Measurements from ENCODE around the gene CYTH4. TPM values are rescaled to one million over a fixed set of nuclear protein-coding genes. Genes with fewer than 3 reads are reported as not detected.

Gene CYTH4
- total RNA-seq, 1 experiment from 2014 or later = 3.8 TPM

DNA sequence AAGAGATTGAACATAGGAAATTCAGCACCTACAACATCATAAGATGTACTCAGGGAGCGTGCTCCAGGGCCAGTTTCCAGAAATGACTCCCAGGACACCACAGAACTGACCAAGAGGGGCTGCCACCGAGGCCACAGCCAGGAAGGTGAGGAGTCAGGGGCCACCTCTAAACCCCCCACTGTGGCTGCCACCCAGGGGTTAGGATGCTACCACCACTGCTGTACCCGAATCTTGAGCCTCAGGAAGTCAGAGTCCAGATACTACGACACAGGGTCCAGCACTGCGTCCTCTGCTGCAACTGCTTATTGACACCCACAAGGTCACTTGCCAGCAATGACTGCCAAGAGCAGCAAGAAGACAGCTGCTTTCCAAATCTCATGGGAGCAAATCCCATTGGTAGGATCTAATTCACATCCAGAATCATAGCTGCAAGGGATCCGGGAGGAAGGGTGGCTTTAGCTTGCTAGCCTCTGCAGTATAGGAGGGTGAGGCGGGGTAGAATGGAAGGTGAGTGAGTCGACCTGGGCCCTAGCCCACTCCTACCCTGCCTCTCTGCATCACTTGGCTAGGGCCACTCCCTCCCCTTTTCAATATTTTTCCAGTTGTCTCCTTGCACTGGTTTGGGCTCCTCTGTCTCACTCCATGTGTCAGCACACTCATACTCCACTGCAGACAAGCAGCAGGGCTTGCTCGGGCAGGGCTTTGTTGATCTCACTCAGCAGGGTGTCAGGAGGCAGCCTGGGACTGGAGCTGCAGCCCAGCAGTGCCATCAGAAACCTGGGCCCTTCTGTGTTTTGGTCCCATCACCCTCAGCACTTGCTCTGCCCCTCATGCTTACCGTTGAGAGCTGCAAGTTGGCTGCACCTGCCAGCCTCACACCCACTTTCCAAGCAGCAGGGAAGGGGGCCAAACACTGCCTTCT, 18.1 kb upstream of the CYTH4 start:
- no peak overlapping the region for H3K4me2 ChIP-seq (ENCODE audit: low read length)
- no peaks in the 10 kb centered on the region for H3K79me2 ChIP-seq (ENCODE audit: insufficient read depth, low read length)
- no peak overlapping the region for H3K9ac ChIP-seq (ENCODE audit: low read length)
- no peak for TF ChIP-seq ZBTB33 (IDR thresholded peaks at IDR 0.05; ENCODE audit: extremely low read depth, insufficient replicate concordance, low read length)
- H4K20me1 ChIP-seq (ENCODE audit: insufficient read depth) = no peaks in the 10 kb centered on the region
- peaks cover 0 to 18% of the 10 kb centered on the region in 2 experiments; a peak in 1 of 4 replicates for H3K9me3 ChIP-seq (ENCODE audit: control insufficient read depth in 1 of 2, insufficient read depth in 1 of 2, low read depth in 1 of 2, low read length in 2 of 2)
- DNase-seq (ENCODE audit: low read depth, low spot score) (no peak), ATAC-seq (no peak)
- intact Hi-C loops (cut with micrococcal nuclease) = loop anchor here (5.0 kb wide), 1 partner anchor 482 kb away; no protein-coding TSS in a partner anchor
- no TSS peak for BruUV-seq (replicated peaks)
- H3K4me3 ChIP-seq (replicated peaks in 1 of 2; ENCODE audit: low read depth in 1 of 2, low read length in 2 of 2) = no peak overlapping the region
- H3K27me3 ChIP-seq (ENCODE audit: insufficient read depth, low read length) = no peaks in the 10 kb centered on the region
- no peak overlapping the region for H2AFZ ChIP-seq (ENCODE audit: low read depth, low read length, poor library complexity, severe bottlenecking)
- ChIA-PET POLR2A (no interaction called here), RAD21 (ENCODE audit: low non-redundant PET in 1 of 2, low total read pairs in 2 of 2, uncharacterized antibody in 2 of 2, unreplicated experiment in 2 of 2) (no interaction called here), CTCF (no interaction called here)
- H3K27ac ChIP-seq (ENCODE audit: low read depth, low read length) = no peak overlapping the region
- no peaks in the 10 kb centered on the region for H3K36me3 ChIP-seq (ENCODE audit: control insufficient read depth in 1 of 2, insufficient read depth in 2 of 2, low read length in 2 of 2)
- no peaks in the 10 kb centered on the region for H3K9me2 ChIP-seq (ENCODE audit: insufficient read depth)
- peaks cover 8 to 36% of the 10 kb centered on the region in 2 experiments for H3K4me1 ChIP-seq (ENCODE audit: control insufficient read depth in 1 of 2, insufficient read depth in 2 of 2, low read length in 2 of 2)

DNA sequence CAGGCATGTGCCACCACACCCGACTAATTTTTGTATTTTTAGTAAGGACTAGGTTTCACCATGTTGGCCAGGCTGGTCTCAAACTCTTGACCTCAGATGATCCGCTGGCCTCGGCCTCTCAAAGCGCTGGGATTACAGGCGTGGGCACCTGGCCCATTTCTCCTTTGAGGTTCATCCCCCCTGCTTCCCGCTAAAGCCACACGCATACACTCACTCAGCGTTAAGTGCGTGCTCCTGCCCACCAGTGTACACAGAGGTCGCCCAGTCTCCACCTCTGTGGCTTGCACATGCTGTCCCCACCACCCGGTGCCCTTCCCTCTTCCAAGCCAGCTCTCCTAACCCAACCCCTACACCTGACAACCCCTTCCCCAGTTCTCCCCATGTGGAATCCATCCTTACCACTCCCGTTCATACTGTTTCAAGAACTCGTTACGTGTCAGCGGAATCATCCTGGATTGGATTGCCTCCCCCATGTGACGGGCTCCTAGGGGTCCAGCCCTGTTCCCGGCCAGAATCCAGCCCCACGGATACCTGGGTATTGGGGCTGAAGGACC, 15.7 kb upstream of the CYTH4 start:
- ATAC-seq = peak; percentile 30
- Histone ChIP-seq H3K4me1 (ENCODE audit: control insufficient read depth in 1 of 2, insufficient read depth in 2 of 2, low read length in 2 of 2) (peaks cover 3 to 25% of the 10 kb centered on the region in 2 experiments), H3K4me2 (ENCODE audit: low read length) (peak overlapping the region; percentile 81), H4K20me1 (ENCODE audit: insufficient read depth) (no peaks in the 10 kb centered on the region), H3K36me3 (ENCODE audit: control insufficient read depth in 1 of 2, insufficient read depth in 2 of 2, low read length in 2 of 2) (no peaks in the 10 kb centered on the region), H3K27ac (ENCODE audit: low read depth, low read length) (no peak overlapping the region; the same call in 1 of the 2 replicates), H2AFZ (ENCODE audit: low read depth, low read length, poor library complexity, severe bottlenecking) (no peak overlapping the region), H3K9ac (ENCODE audit: low read length) (no peak overlapping the region), H3K9me2 (ENCODE audit: insufficient read depth) (no peaks in the 10 kb centered on the region), H3K9me3 (ENCODE audit: control insufficient read depth in 1 of 2, insufficient read depth in 1 of 2, low read depth in 1 of 2, low read length in 2 of 2) (peaks cover 0 to 18% of the 10 kb centered on the region in 2 experiments; a peak in 1 of 4 replicates), H3K27me3 (ENCODE audit: insufficient read depth, low read length) (no peaks in the 10 kb centered on the region), H3K79me2 (ENCODE audit: insufficient read depth, low read length) (no peaks in the 10 kb centered on the region), H3K4me3 (replicated peaks in 1 of 2; ENCODE audit: low read depth in 1 of 2, low read length in 2 of 2) (no peak overlapping the region)
- ChIA-PET CTCF (no interaction called here), RAD21 (ENCODE audit: low non-redundant PET in 1 of 2, low total read pairs in 2 of 2, uncharacterized antibody in 2 of 2, unreplicated experiment in 2 of 2) (no interaction called here), POLR2A (no interaction called here)
- BruUV-seq (replicated peaks) = no TSS peak
- DNase-seq (ENCODE audit: low read depth, low spot score) = no peak
- intact Hi-C loops (cut with micrococcal nuclease) = loop anchor here (2.0 kb wide), 1 partner anchor 190 kb away; no protein-coding TSS in a partner anchor
- TF ChIP-seq SRF (IDR thresholded peaks at IDR 0.05; ENCODE audit: low read depth) (no peak), ZBTB33 (IDR thresholded peaks at IDR 0.05; ENCODE audit: extremely low read depth, insufficient replicate concordance, low read length) (no peak), FOSL1 (IDR thresholded peaks at IDR 0.05; ENCODE audit: low read depth) (no peak), EGR1 (IDR thresholded peaks at IDR 0.05; ENCODE audit: low read depth) (no peak), YY1 (IDR thresholded peaks at IDR 0.05; ENCODE audit: extremely low read depth, insufficient replicate concordance, low read depth, low read length) (no peak), RAD21 (IDR thresholded peaks at IDR 0.05; ENCODE audit: low read depth) (no peak), ELF1 (IDR thresholded peaks at IDR 0.05; ENCODE audit: borderline replicate concordance, low read depth) (no peak), TCF7L2 (IDR thresholded peaks at IDR 0.05; ENCODE audit: borderline replicate concordance, extremely low read depth, insufficient read depth, insufficient read length) (no peak), CTCF (IDR thresholded peaks at IDR 0.05 in 2 of 3, conservative IDR thresholded peaks at IDR 0.05 in 1 of 3; ENCODE audit: borderline replicate concordance in 1 of 3, insufficient read depth in 1 of 3, low read depth in 2 of 3, low read length in 2 of 3) (no peak), CEBPB (IDR thresholded peaks at IDR 0.05; ENCODE audit: low read depth) (no peak)

All from HCT116 (cell line).